GM12865 (cell line): ENCODE data around the gene MLLT10.
A peak's percentile ranks its signal among the peaks of the same experiment; 100 is the strongest.

Source experiments
- DNase-seq: peaks from one replicate; pipeline ENCODE4 v3.0.0; 2010; ENCODE audit warnings: low read depth
- H3K4me3 ChIP-seq: 2 replicates; pipeline ENCODE4 v1.5.1; 2011; ENCODE audit warnings: mild to moderate bottlenecking, low read depth, low read length, control low read depth
- TF ChIP-seq, protein P1 (sequence below): IDR thresholded peaks from 2 replicates; pipeline ENCODE4 v1.5.1; 2011; ENCODE audit warnings: low read length, control low read depth, low read depth, inconsistent platforms; ENCODE audit not compliant: insufficient read depth; ENCODE audit errors: missing control alignments

The MLLT10 gene

DNA sequence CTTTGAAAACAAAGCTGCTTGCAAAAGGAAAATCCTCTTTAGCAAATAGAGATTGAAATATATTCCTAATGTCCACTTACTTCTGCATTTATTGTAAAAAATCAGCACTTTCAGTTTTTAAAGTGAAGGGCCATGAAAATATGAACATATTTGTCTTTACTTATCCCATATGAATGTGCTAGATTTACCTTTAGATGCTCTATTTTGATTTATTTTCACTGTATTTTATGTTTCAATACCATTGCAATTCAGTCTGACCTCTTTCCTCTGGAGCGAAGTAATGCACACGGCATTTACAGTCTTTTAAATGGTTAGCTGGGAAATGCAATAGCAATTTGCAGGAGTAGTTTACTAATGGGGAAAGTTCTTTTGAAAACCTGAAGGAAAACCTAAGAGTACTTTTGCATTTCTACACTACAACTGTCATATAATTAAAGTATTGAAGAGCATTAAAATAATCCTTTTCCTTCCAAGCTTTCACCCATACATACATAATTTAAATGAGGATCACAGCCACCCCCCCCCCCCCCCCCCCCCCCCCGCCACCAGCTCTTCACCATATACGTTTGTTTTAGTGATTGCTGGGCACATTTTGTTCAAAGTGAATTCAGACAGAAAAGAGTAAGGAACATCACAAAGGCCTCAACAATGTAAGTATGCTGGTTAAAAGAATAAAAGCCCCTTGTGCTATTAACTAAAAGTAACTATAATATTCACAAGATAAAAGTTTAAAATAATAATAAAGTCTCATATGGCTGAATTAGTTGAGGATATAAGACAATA, 12.1 kb upstream of the MLLT10 start:
- TF ChIP-seq, protein P1, sequence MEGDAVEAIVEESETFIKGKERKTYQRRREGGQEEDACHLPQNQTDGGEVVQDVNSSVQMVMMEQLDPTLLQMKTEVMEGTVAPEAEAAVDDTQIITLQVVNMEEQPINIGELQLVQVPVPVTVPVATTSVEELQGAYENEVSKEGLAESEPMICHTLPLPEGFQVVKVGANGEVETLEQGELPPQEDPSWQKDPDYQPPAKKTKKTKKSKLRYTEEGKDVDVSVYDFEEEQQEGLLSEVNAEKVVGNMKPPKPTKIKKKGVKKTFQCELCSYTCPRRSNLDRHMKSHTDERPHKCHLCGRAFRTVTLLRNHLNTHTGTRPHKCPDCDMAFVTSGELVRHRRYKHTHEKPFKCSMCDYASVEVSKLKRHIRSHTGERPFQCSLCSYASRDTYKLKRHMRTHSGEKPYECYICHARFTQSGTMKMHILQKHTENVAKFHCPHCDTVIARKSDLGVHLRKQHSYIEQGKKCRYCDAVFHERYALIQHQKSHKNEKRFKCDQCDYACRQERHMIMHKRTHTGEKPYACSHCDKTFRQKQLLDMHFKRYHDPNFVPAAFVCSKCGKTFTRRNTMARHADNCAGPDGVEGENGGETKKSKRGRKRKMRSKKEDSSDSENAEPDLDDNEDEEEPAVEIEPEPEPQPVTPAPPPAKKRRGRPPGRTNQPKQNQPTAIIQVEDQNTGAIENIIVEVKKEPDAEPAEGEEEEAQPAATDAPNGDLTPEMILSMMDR = no peak
- no peak overlapping the region for H3K4me3 ChIP-seq
- no peak for DNase-seq

DNA sequence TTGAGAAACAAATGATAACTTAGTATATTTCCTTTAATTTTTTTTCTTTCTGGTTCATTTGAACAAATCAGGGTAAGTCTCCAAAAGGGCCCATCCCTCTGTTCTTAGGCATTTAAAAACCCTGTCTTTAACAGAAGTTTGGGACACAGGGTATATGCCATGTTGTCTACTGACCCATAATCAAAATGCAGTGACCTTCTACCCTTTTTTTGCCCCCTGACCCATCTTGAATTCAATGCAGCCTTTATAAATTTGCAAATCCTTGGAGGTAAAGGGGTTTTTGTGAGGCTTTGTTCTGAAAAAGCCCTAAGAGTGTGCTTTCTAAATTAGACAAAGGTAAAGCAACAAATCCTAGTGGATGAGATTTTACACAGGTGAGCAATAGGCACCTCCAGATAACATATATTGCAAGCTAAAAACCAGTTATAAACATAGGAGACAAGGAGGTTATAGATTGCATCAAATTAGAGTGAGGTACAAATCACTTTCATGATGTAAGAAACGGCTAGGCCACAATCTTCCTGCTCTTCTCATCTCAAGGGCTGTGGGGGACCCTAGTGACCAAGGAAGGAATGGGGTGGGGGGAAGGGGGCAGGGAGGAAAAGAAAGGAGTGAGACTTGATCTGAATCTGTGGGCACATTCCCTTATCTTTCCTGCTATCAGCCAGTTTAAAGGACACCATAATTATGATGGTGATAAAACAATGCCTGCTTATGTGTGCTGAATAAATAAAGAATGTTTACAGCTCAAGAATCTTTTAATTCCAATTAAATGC, 11.2 kb upstream of the MLLT10 start:
- DNase-seq = no peak
- no peak overlapping the region for H3K4me3 ChIP-seq
- TF ChIP-seq, protein P1 = no peak

DNA sequence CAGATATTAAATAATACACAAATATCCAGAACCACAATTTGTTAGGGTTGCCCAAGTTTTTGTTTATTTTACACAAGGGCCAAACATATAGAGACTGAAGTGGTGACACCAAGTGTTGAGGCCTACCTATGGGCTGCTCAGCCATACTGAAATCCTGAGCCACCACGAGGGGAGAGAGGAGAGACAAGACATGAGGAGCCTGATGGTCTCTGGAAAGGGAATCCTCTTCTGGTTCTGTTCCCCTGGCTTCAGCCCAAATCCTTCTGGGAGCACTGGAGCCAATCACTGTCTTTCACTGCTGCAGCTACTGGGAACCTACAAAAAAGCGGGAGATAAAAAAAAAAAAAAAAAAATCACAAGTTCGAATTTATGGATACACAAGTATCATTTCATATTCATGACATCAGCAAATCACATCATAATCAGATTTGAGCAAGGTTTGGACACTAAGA, 10.4 kb upstream of the MLLT10 start:
- H3K4me3 ChIP-seq = no peak overlapping the region
- no peak for DNase-seq
- TF ChIP-seq, protein P1 = no peak

DNA sequence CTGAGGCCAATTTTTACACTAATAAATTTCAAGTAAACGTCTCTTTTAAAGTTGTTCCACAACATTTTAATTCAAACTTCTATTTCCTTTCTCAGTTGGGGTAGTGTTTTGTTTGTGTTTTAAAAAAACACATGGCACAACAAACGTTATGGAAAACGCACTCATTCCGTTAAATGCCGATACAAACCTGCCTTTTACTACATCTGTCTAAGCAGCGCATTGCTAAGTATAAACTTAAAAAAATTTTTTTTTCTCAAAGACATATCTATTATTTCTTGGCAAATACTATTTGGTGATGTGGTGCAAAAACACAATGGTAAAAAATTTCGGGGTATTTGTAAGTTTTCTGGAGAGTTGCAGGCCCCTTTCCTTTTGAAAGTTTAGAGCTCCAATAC, 9.9 kb upstream of the MLLT10 start:
- H3K4me3 ChIP-seq = no peak overlapping the region
- TF ChIP-seq, protein P1 = no peak
- DNase-seq = no peak

DNA sequence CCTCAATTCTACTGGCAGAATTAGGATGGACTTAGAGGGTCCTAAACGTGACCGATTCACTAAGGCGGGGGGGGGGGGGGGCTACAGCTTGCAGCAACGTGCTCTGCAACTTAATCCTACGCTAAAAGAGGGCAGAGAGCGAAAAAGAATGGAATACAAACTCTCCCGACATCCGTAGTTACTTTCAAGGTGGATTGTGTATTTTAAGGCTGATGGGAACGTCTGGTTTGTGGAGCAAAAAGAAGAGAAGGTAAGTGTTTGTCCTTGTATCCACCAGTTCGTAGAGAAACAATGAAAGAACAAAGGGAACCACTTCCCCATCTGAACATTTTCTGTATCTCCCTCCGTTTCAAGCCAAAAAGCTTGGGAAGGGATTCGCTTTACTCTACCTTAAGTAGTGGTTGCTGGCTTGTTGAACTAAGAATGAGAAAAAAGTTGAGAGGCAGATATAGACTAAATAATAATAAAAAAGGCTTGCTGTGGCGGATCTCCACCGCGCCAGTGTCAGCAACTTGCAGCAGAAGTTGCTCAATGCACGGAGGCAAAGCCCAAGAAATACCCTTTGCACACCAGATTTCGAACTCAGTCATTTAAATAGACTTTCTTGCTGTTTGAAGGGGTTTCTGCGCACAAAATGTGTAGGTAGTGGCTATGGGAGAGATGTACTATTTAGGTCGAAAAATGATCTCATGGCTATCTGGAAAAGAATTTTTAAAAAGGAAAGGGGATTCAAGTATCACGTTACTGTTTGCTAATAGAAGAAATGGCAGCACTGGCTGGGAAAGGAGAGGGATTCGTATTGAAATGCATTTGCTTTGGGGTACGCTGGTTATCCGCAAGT, 9.3 kb upstream of the MLLT10 start:
- H3K4me3 ChIP-seq = peak overlapping the region; percentile 91
- TF ChIP-seq, protein P1 = no peak
- DNase-seq = no peak

DNA sequence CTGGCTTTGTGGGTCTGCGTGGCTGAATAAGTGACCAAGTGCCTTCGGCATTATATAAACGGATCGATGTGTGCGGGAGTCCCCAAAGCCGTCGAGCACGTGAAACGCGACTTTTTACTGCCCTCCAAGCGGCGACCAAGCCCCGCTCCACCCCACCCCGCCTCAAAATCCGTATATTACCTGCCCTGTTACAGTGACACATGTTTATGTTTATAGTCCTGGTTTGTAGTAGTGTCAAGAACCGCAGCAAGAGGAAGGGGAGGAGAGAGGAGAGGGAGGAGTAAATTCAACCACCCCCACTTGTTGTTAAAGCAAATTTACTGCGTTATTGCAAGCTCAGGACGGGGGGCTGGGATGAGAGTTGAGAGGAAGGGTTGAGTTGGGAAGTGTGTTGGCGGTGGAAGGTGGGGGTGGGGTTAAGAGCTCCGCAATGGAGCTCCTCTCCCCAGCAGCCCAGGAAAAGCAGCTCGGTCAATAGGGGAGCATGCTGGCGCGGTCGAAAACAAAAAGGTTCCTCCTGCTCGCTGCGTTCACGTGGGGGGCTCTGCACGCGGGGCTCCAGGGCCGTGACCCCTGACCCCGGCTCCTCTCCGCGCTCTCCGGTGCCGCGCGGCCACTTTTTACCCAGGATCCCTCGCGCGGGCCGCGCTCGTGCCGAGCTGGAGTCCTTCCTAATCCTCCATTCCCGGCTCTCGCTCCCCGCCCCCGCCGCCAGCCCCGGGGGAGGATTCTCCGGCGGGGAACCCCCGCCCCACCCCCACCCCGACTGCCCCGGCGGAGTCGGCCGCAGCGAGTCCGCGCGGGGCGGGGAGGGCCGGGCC, 8.5 kb upstream of the MLLT10 start, which contains the start of gene SKIDA1:
SKIDA1 (minus strand) TSS at position 316 of the 821 bp plus-strand sequence. CDS start 7,860 bp downstream, outside the sequence.
- TF ChIP-seq, protein P1 = no peak
- DNase-seq = peak; percentile 82

More for the DNA sequence above, 8.5 kb upstream of the MLLT10 start, which contains the start of gene SKIDA1:
- H3K4me3 ChIP-seq = peak within 1 kb of the TSS; percentile 91
